Cardiac septum (tissue), 1 donor: ENCODE data around the gene LRRC7. TPM values are rescaled to one million over a fixed set of nuclear protein-coding genes. Genes with fewer than 3 reads are reported as not detected.

Source experiments
- DNase-seq: peaks from one replicate; pipeline ENCODE4 v3.0.0-alpha.2; 2020; ENCODE audit warnings: low spot score
- intact Hi-C: fragments of 100-400 bp; cut with DNase I; formaldehyde crosslinking; loops from one replicate; pipeline ENCODE4 v1.14.0; 2022
- long read RNA-seq: library from polyadenylated mRNA; unstranded; transcript quantifications from one replicate; pipeline ENCODE4 v2.0.0, GENCODE V29; 2021
- total RNA-seq: library from RNA; stranded (reverse); fragmentation: NEBNext Ultra II Directional; extraction: Animal tissue kit (Norgen Biotek cat#: 25700); gene quantifications from one replicate; pipeline ENCODE4 v1.2.1, GENCODE V29; 2021
- donor health status: DM: no; HTN: no; CAD: no.

Gene LRRC7
- 0.11 TPM for total RNA-seq
- long read RNA-seq, partial matches to known transcripts: 0 of 1 reads
- long read RNA-seq, other reads (novel, unspliced or antisense): 1 of 1 reads

DNA sequence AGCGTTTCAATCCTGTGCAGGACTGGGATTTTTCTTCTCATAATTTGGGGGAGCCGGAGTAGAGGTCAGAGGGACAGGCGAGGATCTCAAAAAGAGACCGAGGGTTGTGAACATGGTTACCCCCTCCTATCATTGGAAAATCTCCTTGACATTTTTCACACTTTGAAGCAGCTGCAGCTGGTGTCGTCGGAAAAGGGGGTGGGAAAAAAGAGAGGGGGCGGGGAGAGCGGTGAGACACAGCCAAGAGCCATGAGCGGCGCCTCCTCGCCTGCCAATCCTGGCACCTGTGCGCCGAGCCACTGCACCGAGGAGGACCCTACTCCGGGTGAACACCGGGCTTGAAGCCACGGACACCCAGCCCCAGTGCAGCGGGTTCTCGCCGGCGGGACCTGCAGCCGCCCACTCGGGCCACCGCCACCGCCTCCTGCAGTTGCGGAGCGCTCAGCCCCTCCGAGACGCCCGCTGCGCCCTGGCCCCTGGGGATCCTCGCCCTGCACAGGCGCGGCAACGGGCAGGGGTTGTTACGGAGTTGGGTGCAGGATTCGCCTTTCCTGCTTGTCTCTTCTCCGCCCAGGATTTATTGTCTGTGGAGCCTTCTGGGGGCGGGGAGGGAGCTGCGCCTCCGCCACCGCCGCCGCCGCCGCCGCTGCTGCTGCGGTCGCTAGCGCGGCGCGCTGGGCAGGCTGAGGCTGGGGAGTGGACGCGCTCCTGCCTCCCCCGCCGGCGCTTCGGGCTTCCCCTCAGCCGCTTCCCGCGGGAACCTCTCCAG, at the start of gene LRRC7:
LRRC7 (plus strand) TSS at position 271 of the 769 bp plus-strand sequence. CDS start 718 bp downstream, outside the sequence.
- DNase-seq: peak; percentile 71

DNA sequence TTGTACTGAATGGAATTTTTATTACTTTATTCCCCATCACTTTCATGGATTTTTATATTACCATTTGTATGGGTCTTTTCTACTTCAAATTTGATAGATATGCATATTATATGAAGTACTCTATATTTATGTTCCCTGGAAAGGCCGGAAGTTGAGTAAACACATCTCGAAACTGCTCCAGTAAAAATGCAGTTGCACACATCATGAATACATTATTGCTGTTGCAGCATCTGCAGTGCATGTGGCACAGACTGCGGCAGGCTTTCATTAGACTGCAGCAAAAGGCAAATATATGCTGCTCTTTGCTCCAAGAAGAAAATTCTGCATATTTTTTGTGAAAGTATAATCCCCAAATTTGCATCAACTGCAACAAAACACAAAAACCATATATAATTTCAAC, 48.7 kb upstream of the LRRC7 start:
- DNase-seq: no peak
- intact Hi-C loops: no loop called here

More for the DNA sequence above, at the start of gene LRRC7:
- intact Hi-C loops: no loop called here

DNA sequence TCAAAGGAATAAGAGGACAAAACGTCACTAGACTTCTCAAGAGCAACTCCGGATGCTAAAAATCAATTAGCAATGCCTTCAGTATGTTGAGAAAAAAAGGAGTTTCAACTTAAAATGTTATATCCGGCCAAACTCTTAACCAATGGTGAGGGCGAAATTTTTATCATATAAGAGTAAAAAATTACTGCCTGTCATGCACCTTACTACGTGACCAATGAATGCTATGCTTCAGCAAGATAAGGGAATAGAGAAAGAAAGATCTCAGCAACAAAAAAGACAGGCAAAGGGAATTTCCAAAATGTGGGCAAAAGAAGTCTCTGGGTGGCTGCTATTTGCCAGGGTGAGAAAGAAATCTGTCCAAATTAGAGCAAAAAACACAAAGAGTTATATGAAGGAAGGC, 47.4 kb upstream of the LRRC7 start:
- intact Hi-C loops: no loop called here
- DNase-seq: no peak

DNA sequence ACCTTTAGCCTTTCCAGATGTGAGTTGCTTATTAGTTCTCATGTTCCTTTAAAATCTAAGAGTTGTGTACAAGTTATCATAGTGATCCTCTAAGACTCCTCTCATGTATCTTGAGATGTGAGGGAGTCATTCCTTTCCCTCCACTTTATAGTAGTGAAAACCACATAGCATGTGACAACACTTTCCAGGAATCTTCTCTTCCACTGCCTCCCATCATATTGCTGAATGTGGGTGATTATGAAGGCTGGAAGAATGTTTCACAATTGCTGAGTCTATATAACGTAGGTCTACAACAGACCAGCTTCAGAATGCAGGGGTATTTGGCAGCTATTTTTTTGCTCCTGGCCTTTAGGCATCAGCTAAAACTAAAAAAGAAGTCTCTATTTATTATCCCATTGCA, 44.7 kb upstream of the LRRC7 start:
- no peak for DNase-seq
- intact Hi-C loops: no loop called here

DNA sequence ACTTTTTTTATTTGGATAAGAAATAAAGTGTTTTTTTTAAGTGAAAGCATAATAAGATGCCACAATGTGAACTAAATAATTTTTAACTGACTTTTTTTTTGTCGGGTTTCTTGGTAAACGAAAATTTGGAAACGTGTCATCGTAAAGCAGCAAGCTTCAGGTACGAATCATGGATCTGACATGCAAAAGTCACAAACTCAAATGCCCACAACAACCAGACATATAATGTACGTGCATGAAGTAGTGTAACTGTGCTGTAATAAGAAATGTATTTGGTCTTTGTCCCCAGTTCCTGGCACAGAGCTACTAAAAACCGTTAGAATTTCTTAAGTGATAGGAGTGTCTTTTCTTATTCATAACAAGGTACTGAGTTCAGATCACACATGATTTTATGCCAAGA, 44.3 kb upstream of the LRRC7 start:
- intact Hi-C loops: no loop called here

DNA sequence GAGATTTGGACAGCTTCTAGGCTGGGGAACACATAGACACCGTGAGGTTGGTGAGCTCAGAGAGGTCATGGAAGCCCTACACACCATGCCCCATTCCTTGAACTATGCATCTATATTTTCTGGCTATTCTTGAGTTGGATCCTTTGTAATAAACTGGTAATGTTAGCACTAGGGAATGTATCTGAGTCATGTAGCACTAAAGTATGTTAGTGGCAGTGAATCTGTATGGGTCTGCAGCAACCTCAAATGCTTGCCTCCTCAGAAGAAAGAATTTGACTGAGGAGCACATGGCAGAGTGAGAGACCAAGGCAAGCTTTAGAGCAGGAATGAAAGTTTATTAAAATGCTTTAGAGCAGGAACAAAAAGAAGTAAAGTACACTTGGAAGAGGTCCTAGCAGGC, 43.7 kb upstream of the LRRC7 start:
- intact Hi-C loops: no loop called here
- no peak for DNase-seq

More for the DNA sequence above, 44.3 kb upstream of the LRRC7 start:
- no peak for DNase-seq

DNA sequence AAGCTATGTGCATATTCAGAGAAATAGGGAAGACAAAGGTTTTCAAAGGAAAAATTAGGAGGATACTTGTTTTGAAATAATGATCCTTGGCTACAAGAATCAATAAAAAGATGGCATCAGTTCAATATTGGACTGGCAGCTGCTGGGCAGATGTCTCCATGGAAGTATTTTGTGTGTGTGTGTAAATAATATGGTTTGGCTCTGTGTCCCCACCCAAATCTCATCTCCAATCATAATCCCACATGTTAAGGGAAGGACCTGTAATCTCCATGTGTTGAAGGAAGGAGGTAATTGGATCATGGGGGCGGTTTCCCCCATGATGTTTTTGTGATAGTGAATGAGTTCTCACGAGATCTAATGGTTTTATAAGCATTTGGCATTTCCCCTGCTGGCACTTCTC, 40.4 kb upstream of the LRRC7 start:
- intact Hi-C loops: no loop called here
- DNase-seq: no peak

DNA sequence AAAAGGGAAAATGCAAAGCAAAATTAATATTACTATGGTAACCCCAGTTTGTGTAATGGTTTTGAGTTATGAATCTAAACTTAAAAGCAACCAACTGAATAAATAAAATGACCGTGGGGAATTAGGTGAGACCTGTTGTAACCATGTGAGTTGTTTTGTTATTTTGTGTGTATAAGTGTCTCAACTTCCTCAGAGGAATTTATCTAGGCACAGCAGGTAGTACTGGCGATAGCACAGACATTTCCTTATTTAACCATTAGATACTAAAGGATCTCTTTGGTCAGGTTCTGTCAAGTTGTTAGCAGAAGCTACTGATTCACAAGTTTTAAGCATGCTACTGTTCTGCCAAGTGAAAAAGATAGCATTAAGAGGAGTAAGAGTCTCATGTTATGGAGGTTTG, 39.3 kb upstream of the LRRC7 start:
- no peak for DNase-seq
- intact Hi-C loops: no loop called here

DNA sequence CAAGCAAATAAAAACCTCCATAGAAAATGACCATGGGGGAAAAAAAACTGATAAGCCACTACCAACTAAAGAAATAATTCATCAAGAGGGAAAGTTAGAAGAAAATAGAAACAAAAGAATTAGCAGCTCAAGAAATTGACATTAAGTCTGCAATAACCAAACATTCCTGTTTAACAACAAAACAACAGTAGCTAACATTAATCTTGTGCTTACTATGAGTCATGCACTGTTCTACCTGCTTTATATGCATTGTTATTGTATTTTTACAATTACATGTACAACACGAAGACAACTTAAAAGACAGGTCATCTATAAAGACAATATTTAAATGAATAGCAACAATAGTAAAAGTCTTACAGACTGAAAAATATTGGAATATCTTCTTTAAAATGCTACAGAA, 34.4 kb upstream of the LRRC7 start:
- intact Hi-C loops: no loop called here
- no peak for DNase-seq

DNA sequence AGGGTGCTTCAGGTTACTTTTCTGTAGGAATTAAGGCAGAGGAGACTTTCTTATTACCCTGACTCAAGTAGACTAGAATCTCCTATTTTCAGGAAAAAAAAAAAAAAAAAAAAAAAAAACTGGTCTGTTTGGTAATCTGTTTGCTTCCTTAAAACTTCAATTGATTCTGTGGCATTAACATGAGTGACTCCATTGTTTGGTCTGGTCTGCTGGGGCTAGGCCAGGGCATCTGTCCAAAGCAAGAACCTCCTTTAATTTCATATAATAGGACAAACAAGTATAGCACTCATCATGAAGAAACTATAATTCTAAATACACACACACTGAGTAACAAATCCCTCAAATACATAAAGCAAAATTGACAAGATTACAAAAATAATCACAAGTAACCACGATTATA, 32.9 kb upstream of the LRRC7 start:
- intact Hi-C loops: no loop called here

DNA sequence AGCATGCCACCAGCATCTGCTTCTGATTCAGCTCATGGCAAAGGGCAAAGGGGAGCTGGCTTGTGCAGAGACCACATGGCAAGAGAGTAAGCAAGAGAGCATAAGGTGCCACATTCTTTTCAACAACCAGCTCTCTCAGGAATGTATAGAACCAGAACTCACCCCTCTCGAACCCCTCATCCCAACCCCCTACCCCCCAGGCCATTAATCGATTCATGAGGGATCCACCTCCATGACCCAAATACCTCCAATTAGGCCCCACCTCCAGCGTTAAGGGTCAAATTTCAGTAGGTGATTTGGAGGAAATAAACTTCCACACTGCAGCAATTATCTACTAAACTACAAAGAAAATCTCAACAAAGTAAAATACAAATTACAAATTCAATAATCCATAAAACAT, 32.2 kb upstream of the LRRC7 start:
- intact Hi-C loops: no loop called here
- DNase-seq: no peak

More for the DNA sequence above, 32.9 kb upstream of the LRRC7 start:
- DNase-seq: no peak

DNA sequence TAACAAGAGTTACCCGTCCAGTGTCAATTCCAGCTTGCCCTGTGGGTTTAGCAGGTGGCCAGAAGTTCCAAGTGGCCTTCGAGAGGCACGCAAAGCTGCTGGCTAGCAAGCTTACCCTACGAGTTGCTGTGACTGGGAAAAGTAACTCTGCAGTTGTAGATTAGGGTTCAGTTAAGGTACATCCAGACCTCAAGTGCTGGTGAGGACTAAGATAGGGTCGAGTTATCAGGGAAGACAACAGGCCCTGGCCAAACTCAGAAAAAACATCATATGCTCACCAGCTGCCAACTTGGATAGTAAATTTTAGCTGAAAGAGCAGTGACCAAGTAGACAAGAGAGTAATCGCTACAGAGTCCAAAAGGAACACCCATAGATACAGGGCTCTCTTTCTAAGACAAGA, 27.7 kb upstream of the LRRC7 start:
- intact Hi-C loops: no loop called here
- no peak for DNase-seq

DNA sequence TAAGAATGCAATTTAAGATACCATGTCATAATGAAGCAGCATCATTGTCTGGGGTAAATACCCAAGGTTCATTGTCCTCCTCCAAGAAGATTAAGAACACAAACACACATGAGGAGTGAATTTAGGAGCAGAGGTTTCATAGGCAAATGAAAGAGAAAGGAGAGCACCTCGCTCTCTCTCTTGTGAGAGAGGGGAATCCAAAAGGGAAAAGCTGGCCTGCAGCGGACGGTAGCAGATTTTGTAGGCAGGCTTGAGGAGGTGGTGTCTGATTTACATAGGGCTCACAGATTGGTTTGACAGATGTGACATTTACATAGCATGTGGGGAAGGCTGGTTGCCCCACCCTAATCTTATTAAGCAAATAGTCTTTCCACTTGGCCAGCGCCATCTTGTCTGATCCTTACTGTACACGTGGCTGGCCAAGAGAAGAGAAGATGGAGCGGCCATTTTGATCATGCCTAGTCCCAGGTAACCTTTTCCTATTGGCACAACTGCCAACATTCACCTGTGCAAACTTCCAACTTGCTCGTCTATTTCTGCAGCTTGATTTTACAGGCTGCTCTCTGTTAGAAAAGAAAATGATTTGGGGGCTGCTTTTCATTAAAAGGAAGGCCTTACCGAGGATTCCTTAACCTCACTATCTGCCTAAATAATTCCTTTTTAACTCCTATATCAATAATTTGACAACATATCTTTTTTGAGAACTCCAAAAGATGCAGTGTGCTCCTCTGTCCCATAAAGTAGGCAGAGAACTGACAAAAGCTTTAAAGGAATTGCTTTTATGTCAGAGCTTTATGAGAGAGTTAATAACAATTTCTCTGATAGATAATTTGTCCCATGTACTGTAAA, 16.0 kb upstream of the LRRC7 start:
- no peak for DNase-seq
- intact Hi-C loops: no loop called here

DNA sequence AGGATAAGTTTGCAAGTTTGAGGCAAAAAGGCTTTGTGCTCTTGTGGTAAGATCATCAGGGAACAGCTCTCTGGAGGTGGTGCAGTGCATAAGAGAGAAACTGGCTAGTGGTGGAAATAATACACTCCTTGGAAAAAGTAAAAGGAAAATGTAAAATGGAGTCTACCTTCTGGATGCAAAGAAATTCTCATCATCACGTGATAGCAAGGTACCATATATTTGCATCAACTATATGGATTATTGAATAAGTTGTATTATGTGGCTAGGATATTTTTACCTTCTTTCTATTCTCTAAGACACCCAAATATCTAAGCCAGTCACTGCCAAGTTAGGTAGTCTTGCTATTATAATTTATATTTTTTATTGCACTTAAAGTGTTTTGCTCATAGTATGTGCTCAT, 14.0 kb upstream of the LRRC7 start:
- intact Hi-C loops: no loop called here
- DNase-seq: no peak

DNA sequence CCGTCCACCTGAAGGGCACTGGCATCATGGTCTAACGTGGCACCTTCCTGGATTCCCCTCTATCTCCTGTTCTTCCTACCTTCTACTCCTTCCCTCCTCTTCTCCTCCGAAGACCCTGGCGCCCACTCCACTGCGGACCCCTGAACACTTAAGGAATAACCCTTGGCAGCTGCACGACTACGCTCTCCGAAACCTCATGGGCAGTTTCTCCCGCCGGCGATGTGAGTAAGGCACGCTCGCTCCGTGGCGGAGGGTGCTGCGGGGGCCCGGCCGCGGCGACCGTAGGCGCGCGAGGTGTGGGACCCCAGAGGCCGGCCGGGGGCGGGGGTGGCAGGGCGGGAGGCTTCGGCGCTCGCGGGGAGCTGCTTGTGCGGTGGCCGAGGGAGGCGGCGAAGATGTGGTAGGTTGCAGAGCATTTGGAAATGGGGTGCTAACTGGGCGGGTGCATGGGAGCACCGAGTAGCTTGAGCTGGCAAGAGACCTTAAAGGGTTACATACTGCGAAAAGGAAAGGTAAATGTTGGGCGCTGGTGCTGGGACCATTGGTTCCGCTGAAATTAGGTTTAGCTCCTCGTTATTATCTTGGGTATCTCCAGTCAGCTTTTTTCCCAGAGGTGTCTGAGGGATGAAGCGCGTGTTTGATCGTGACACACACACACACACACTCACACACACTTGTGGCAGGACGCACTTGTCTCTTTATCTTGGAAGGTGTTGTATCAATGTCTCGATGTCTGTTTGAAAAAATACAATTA, 876 bp downstream of the LRRC7 start:
- intact Hi-C loops: no loop called here
- DNase-seq: no peak

DNA sequence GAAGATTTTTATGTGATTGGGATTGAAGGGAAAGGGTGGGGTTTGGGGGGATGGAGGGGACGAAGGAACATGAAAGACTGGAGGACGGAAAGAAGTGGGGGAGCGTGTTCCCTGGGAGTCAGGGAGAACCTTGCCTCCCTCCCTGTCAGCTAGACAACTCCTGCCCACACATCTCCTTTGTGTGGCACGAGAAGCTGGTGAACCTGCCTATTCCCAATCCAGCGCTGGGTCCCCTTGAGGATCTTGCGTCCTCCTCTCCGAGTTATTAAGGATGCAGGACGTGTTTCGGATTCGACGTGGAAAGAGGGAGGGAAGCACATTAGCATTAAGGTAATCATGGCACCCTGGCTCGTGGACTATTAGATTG, 1.4 kb downstream of the LRRC7 start:
- intact Hi-C loops: no loop called here
- no peak for DNase-seq

DNA sequence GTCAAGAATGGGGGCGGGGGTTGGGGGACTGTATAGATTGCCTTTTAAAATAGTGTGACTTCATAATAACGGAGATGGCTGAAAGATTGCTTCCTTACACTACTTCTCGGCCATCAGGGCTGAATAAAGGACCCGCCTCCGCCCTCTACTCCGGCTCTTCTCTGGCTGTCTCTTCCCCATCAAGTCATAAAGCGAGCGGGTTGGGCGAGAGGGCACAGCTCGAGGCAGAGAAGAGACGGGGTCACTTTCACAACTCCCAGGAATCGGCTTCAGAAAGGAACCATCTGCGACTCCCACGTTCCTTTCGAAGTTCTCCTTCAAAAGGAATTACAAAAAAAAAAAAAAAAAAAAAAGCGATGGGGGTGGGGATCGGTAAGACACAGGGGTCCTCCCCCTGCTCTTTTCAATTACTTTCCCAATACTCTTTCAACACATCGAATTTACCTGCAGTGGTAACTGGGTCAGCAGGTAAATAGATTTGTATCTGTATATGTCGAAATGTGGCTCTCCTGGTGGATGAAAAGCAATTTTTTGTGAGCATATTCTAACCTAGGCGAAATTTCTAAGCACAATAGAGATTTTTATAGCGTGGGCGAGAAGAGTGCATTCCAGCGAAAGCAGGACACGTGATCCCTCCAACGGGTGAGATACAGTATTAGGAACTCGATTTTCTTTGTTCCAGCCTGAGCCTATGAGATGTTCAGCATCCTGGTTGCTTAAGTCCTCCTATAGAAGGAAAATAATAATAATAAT, 2.0 kb downstream of the LRRC7 start:
- intact Hi-C loops: no loop called here
- DNase-seq: no peak

DNA sequence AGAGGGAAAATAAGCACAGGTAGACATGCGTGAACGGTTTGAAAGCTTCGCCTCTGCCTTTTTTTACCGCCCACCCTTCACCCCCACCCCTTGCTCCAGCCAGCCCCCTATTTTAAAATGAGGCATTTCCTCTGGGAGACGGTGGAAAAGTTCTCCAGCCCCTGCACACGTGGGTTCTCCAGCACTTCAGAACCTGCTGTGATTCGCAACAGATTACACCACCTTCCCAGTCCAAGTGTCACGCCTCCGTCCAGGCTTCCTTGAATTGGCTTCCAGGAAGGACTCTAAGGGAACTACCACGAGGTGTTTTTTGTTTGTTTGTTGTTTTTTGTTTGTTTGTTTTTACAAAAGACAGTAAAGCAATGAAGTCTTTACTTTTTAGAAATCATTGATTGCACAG, 2.6 kb downstream of the LRRC7 start:
- intact Hi-C loops: no loop called here
- DNase-seq: no peak

DNA sequence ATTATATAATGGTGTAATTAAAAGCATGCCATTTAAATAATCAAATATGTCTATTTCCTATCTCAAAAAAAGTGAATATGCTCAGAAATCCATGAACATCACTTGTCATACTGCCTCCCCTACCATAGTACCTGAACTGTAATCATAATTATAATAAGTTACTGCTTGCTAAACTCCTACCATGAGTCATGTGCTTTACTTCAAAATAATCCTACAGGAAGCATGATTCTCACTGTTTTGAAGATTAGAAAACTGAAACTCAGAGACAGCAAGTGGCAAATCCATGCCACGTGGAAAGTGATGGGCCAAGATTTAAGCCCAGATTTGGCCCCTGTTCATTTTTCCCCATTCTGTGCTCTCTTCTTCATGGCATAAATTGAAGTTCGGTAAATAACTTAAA, 5.2 kb downstream of the LRRC7 start:
- intact Hi-C loops: no loop called here
- no peak for DNase-seq

DNA sequence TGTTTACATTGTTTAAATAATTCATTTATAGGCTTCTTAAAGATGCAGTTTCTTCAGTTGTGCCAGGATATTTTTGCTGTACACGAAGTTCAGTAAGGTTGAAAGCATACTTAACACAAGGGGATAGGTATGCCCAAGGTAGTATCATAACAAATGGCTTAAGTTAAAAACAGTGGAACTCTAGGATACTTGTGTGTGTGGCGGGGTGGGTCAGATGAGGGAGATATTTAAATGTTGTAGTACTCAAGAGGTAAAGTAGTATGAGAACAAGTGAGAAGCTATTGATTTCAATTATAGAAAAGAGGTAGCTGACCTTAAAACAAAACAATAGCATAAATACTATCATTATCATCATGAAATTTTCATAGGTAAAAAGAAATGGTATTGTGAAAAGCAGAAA, 6.2 kb downstream of the LRRC7 start:
- DNase-seq: no peak
- intact Hi-C loops: no loop called here
